HepG2 (cell line): ENCODE results near the gene ANKUB1. TPM values are rescaled to one million over a fixed set of nuclear protein-coding genes. Genes with fewer than 3 reads are reported as not detected.

Experiments used
- ATAC-seq: fragments of 200-7000 bp; cut with Tn5 transposase; 3 replicates; pipeline ENCODE4 v1.9.1; 2020; ENCODE audit warnings: mild to moderate bottlenecking, moderate library complexity
- BruUV-seq: library from RNA; stranded (reverse); fragments of 400-500 nt; replicated peaks from 2 replicates; lab custom pipeline; 2021; lab: Mats Ljungman, UMichigan
- CTCF ChIA-PET: fragments of 300-600 bp; formaldehyde crosslinking; extraction: SDS; loops from one replicate; lab custom pipeline; 2021; ENCODE audit warnings: low total read pairs, inconsistent platforms, low intra/inter-chr PET ratio; lab: Yijun Ruan, JAX
- POLR2A ChIA-PET: fragments of 350-600 bp; sonication (Branson Sonifier 250); formaldehyde crosslinking; loops from one replicate; lab custom pipeline; 2020; ENCODE audit warnings: antibody characterized with exemption, inconsistent platforms; lab: Yijun Ruan, JAX
- DNase-seq: peaks from one replicate; pipeline ENCODE4 v3.0.0-alpha.2; 2015; ENCODE audit warnings: low spot score
- FAIRE-seq: peaks from 3 replicates; lab custom pipeline; 2011; peaks lifted over from hg19 to GRCh38; lab: Jason Lieb, UNC
- H2AFZ ChIP-seq: one replicate; pipeline ENCODE4 v1.6.1; 2011; ENCODE audit warnings: low read length, inconsistent platforms
- H3K27ac ChIP-seq: fragments of 300-600 bp; 3 replicates; pipeline ENCODE4 v1.8.0; 2011; ENCODE audit warnings: mixed run types, mild to moderate bottlenecking, mixed read lengths, low read length, inconsistent platforms; ENCODE audit not compliant: insufficient read depth; ENCODE audit errors: extremely low read length
- H3K27me3 ChIP-seq, 2 experiments: fragments of 200-600 bp in 1 of 2; 2 replicates in 1 of 2; 3 replicates in 1 of 2; pipeline versions ENCODE4 v1.6.0 to v1.8.0; 2011; ENCODE audit warnings: low read length in 2 of 2, mild to moderate bottlenecking in 2 of 2, moderate library complexity in 2 of 2, inconsistent platforms in 1 of 2; ENCODE audit not compliant: insufficient read depth in 2 of 2, control insufficient read depth in 1 of 2
- H3K36me3 ChIP-seq, 2 experiments: fragments of 200-600 bp in 1 of 2; replicated peaks in 1 of 2; 2 replicates in 1 of 2; 3 replicates in 1 of 2; pipeline versions ENCODE4 v1.5.1 to v1.8.0; 2011; ENCODE audit warnings: low read length in 2 of 2, inconsistent platforms in 1 of 2; ENCODE audit not compliant: insufficient read depth in 2 of 2, control insufficient read depth in 1 of 2
- H3K4me1 ChIP-seq: 2 replicates; pipeline ENCODE4 v1.5.1; 2012; ENCODE audit warnings: low read length, inconsistent platforms; ENCODE audit not compliant: insufficient read depth
- H3K4me2 ChIP-seq: 2 replicates; pipeline ENCODE4 v1.6.0; 2011; ENCODE audit warnings: low read depth, low read length, inconsistent platforms
- H3K4me3 ChIP-seq, 3 experiments: fragments of 200-600 bp in 1 of 3; sonication (generic), shearing (Covaris generic) in 1 of 3; replicated peaks in 1 of 3; 2 replicates each; pipeline ENCODE4 v1.5.1; 2011 to 2016; ENCODE audit warnings: low read length in 3 of 3, inconsistent platforms in 2 of 3, low read depth in 2 of 3, mild to moderate bottlenecking in 2 of 3, control low read depth in 1 of 3, mixed read lengths in 1 of 3; ENCODE audit not compliant: insufficient read depth in 1 of 3
- H3K79me2 ChIP-seq: one replicate; pipeline ENCODE4 v1.6.1; 2011; ENCODE audit warnings: low read length, inconsistent platforms; ENCODE audit not compliant: insufficient read depth
- H3K9ac ChIP-seq: 2 replicates; pipeline ENCODE4 v1.6.0; 2011; ENCODE audit warnings: mild to moderate bottlenecking, low read depth, low read length, inconsistent platforms; ENCODE audit not compliant: insufficient read depth
- H3K9me3 ChIP-seq: 2 replicates; pipeline ENCODE4 v1.5.1; 2012; ENCODE audit warnings: mild to moderate bottlenecking, low read length
- H4K20me1 ChIP-seq: 2 replicates; pipeline ENCODE4 v1.6.0; 2011; ENCODE audit warnings: inconsistent platforms, mild to moderate bottlenecking, low read length, moderate library complexity; ENCODE audit not compliant: insufficient read depth
- CSRNP1 ChIP-seq: sonication (generic); formaldehyde crosslinking; IDR thresholded peaks from 2 replicates; pipeline ENCODE4 v1.8.1; 2023; ENCODE audit warnings: mild to moderate bottlenecking, missing genetic modification reagents
- HDAC6 ChIP-seq: fragments of 200-600 bp; sonication (generic); IDR thresholded peaks from 2 replicates; pipeline ENCODE4 v1.7.0; 2017; ENCODE audit warnings: mild to moderate bottlenecking, antibody characterized with exemption, low read length, low read depth
- HOMEZ ChIP-seq: IDR thresholded peaks from 2 replicates; pipeline ENCODE4 v1.6.1; 2016; ENCODE audit warnings: low read depth
- KAT2B ChIP-seq: fragments of 150-350 bp; IDR thresholded peaks from 2 replicates; pipeline ENCODE4 v1.6.1; 2014; ENCODE audit warnings: low read depth, low read length, borderline replicate concordance
- KAT7 ChIP-seq: IDR thresholded peaks from 2 replicates; pipeline ENCODE4 v1.6.1; 2018; ENCODE audit warnings: borderline replicate concordance, missing compliant biosample characterization
- MED1 ChIP-seq: sonication (generic); formaldehyde crosslinking; IDR thresholded peaks from 2 replicates; pipeline ENCODE4 v1.4.0; 2020; ENCODE audit warnings: missing genetic modification reagents
- ZIK1 ChIP-seq: sonication (generic); formaldehyde crosslinking; IDR thresholded peaks from 2 replicates; pipeline ENCODE4 v1.5.0; 2020; ENCODE audit warnings: mild to moderate bottlenecking, low read depth, missing genetic modification reagents, borderline replicate concordance
- ZMYM4 ChIP-seq: sonication (generic); formaldehyde crosslinking; IDR thresholded peaks from 2 replicates; pipeline ENCODE4 v1.8.1; 2023; ENCODE audit warnings: mild to moderate bottlenecking, missing genetic modification reagents
- ZNF333 ChIP-seq: sonication (generic); formaldehyde crosslinking; IDR thresholded peaks from 2 replicates; pipeline ENCODE4 v1.4.0; 2020; ENCODE audit warnings: mild to moderate bottlenecking, missing genetic modification reagents, borderline replicate concordance
- ZSCAN30 ChIP-seq: sonication (generic); formaldehyde crosslinking; IDR thresholded peaks from 2 replicates; pipeline ENCODE4 v1.5.0; 2020; ENCODE audit warnings: mild to moderate bottlenecking, missing genetic modification reagents
- WGBS: methylation state at CpG from one replicate; pipeline ENCODE4 v1.1.6; 2017; ENCODE audit warnings: low lambda C conversion rate; 5-methylcytosine and 5-hydroxymethylcytosine counted together
- in situ Hi-C: cut with HindIII; loops from 2 replicates; pipeline ENCODE4 v1.10.0; 2017; ENCODE audit warnings: low pct_unique_long_range_greater_than_20kb; ENCODE audit not compliant: extremely low pct_ligation_motif_present
- intact Hi-C: fragments of 100-400 bp; cut with micrococcal nuclease; formaldehyde crosslinking; loops from one replicate; pipeline ENCODE4 v1.10.0; 2022; ENCODE audit not compliant: unreplicated experiment
- polyA plus RNA-seq, 8 experiments: library from polyadenylated mRNA; depleted of rRNA in 3 of 8; stranded (reverse) in 7 of 8; unstranded in 1 of 8; fragments of >200 nt; fragmentation: Illumina TruSeq in 4 of 8; extraction: Trizol in 4 of 8; gene quantifications; 2 replicates each; pipeline versions ENCODE4 v1.2.1 to v1.2.3, GENCODE V29; 2011 to 2016; ENCODE audit warnings: low read depth in 4 of 8, missing spikeins in 1 of 8, mixed read lengths in 1 of 8; ENCODE audit not compliant: insufficient read depth in 1 of 8
- total RNA-seq, 5 experiments: library from RNA; depleted of rRNA; stranded (reverse); fragments of >200 nt; fragmentation: Illumina TruSeq; extraction: Trizol; gene quantifications; 2 replicates each; pipeline ENCODE4 v1.2.3, GENCODE V29; 2016; ENCODE audit warnings: low read depth in 1 of 5

The ANKUB1 gene
- total and polyA plus RNA-seq, 2 of the 13 experiments (the other 11 are each of a cell fraction or from before 2014, with no cell fraction given), result not detected

- Histone ChIP-seq H3K79me2 (no peaks in the 10 kb centered on the region), H3K4me3 (no peak overlapping the region), H3K27ac (no peak overlapping the region), H3K36me3 (no peaks in the 10 kb centered on the region), H3K27me3 (no peaks in the 10 kb centered on the region), H2AFZ (no peak overlapping the region), H3K4me2 (no peak overlapping the region), H4K20me1 (no peaks in the 10 kb centered on the region), H3K9me3 (no peaks in the 10 kb centered on the region), H3K9ac (no peak overlapping the region), H3K4me1 (peaks cover 16% of the 10 kb centered on the region)
- TF ChIP-seq CSRNP1 (CRISPR knock-in tag), result no peak
- TF ChIP-seq ZNF333, result no peak
- no peak for TF ChIP-seq HOMEZ (CRISPR knock-in tag)
- TF ChIP-seq MED1 (CRISPR knock-in tag), result no peak
- no peak for TF ChIP-seq KAT2B
- TF ChIP-seq KAT7 (CRISPR knock-in tag), result no peak
- TF ChIP-seq HDAC6, result no peak
- no peak for TF ChIP-seq ZIK1
- TF ChIP-seq ZMYM4 (CRISPR knock-in tag), result no peak
- TF ChIP-seq ZSCAN30, result no peak
- in situ Hi-C loops, result no loop called here
- FAIRE-seq (no peak), ATAC-seq (no peak), DNase-seq (no peak)
- POLR2A ChIA-PET, result no interaction called here
- no TSS peak for BruUV-seq
- CTCF ChIA-PET, result no interaction called here
- 100% methylated on average over 1 of the region's 1 CpG for WGBS
- intact Hi-C loops, result no loop called here
These were observed 3.7 kb upstream of the ANKUB1 start for GRCh38 chr3:149796026-149796425.
